Testis (tissue), 2 donors: ENCODE measurements around the gene MYNN.

Source experiments
- POLR2A ChIP-seq: fragments of 450-650 bp; IDR thresholded peaks from one replicate; pipeline ENCODE4 v1.6.1; 2017; ENCODE audit warnings: antibody characterized with exemption, mild to moderate bottlenecking, moderate library complexity
- TF ChIP-seq, protein P1 (sequence below), 3 experiments: fragments of 450-650 bp in 2 of 3; fragments of 200-600 bp in 1 of 3; sonication (generic) in 1 of 3; IDR thresholded peaks; one replicate each; pipeline ENCODE4 v1.5.1; 2016 to 2019; ENCODE audit warnings: antibody characterized with exemption in 3 of 3, mild to moderate bottlenecking in 2 of 3, moderate library complexity in 1 of 3

DNA sequence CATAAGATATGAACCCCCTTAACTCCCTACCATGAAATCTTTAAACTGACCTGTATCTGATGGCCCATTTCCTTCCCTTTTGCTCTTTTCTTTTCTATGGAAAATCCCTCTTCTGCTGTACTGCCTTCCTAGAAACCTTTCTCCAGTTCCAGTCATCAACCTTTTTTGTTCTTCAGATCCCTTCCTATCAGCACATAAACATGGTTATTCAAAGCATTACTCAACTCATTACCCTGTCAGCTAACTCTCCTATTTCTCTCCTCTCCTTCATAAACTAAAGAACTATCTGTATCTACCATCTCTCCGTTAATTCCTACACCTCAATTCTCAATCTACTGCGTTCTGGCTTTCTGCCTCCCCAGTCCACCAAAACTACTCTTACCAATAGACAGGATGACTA, 21.3 kb upstream of the MYNN start:
- TF ChIP-seq, protein P1, sequence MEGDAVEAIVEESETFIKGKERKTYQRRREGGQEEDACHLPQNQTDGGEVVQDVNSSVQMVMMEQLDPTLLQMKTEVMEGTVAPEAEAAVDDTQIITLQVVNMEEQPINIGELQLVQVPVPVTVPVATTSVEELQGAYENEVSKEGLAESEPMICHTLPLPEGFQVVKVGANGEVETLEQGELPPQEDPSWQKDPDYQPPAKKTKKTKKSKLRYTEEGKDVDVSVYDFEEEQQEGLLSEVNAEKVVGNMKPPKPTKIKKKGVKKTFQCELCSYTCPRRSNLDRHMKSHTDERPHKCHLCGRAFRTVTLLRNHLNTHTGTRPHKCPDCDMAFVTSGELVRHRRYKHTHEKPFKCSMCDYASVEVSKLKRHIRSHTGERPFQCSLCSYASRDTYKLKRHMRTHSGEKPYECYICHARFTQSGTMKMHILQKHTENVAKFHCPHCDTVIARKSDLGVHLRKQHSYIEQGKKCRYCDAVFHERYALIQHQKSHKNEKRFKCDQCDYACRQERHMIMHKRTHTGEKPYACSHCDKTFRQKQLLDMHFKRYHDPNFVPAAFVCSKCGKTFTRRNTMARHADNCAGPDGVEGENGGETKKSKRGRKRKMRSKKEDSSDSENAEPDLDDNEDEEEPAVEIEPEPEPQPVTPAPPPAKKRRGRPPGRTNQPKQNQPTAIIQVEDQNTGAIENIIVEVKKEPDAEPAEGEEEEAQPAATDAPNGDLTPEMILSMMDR (IDR thresholded peaks at IDR 0.05): no peak
- TF ChIP-seq POLR2A: no peak
